GM12865 (cell line): ENCODE data around the gene SAMD4A.

Source experiments
- DNase-seq: peaks from one replicate; pipeline ENCODE4 v3.0.0; 2010; ENCODE audit warnings: low read depth
- H3K4me3 ChIP-seq: 2 replicates; pipeline ENCODE4 v1.5.1; 2011; ENCODE audit warnings: mild to moderate bottlenecking, low read depth, low read length, control low read depth
- TF ChIP-seq, protein P1 (sequence below): IDR thresholded peaks from 2 replicates; pipeline ENCODE4 v1.5.1; 2011; ENCODE audit warnings: low read length, control low read depth, low read depth, inconsistent platforms; ENCODE audit not compliant: insufficient read depth; ENCODE audit errors: missing control alignments

SAMD4A gene

DNA sequence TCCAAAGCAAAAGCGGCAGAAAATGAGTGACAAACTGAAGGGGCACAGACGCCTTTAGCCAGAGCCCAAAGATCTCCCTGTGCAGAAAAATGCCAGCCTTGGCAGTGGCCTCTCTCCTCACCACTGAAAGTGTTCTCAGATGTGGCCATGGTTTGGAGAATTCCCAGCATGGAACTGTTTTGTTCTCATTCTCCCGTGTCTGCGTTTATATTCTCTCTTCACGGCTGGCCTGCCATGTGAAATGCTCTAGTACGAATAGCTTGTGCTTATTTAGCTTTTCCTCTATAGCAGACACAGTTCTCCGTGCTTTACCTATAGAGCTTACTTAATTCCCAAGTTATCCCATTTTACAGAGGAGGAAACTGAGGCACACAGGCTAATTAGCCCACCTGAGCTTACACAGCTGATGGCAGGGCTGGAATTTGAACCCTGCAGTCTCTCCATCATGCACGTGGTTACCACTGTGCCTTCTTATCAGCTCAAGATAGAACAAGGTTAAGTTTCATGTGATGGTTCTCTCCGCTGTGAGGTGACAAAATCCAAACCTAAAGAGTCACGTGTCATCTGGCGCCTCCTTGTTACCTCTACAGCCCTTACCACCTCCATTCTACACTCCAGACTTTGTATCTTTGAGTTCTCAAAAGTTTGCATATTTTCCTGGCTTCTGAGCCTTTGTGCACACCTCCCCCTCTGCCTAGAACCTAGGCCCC is 194.1 kb downstream of the SAMD4A start:
- no peak for DNase-seq
- H3K4me3 ChIP-seq = no peak overlapping the region
- TF ChIP-seq, protein P1, sequence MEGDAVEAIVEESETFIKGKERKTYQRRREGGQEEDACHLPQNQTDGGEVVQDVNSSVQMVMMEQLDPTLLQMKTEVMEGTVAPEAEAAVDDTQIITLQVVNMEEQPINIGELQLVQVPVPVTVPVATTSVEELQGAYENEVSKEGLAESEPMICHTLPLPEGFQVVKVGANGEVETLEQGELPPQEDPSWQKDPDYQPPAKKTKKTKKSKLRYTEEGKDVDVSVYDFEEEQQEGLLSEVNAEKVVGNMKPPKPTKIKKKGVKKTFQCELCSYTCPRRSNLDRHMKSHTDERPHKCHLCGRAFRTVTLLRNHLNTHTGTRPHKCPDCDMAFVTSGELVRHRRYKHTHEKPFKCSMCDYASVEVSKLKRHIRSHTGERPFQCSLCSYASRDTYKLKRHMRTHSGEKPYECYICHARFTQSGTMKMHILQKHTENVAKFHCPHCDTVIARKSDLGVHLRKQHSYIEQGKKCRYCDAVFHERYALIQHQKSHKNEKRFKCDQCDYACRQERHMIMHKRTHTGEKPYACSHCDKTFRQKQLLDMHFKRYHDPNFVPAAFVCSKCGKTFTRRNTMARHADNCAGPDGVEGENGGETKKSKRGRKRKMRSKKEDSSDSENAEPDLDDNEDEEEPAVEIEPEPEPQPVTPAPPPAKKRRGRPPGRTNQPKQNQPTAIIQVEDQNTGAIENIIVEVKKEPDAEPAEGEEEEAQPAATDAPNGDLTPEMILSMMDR = no peak

DNA sequence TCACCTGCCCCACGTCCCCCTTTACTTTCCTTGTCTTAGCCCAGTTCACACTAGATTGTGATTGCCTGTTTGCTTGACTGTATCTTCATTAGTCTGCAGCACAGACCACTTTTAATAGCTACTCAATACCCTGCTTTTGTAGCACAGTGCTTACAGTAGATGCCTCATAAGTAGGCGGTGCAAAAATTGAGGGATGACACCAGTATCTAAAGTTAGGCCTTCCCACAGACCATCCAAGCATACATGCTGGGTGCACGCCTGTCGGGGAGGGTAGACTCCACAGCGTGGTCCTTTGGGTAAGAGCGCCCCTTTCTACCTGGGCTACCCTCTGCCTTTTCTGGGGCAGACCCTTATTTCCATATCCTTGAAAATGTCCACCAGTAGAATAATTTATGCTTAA is 194.9 kb downstream of the SAMD4A start:
- no peak overlapping the region for H3K4me3 ChIP-seq
- DNase-seq = no peak
- TF ChIP-seq, protein P1 = no peak

- TF ChIP-seq, protein P1 = no peak
- no peak for DNase-seq
These were observed 195.4 kb downstream of the SAMD4A start for GRCh38 chr14:54762296-54762695.

DNA sequence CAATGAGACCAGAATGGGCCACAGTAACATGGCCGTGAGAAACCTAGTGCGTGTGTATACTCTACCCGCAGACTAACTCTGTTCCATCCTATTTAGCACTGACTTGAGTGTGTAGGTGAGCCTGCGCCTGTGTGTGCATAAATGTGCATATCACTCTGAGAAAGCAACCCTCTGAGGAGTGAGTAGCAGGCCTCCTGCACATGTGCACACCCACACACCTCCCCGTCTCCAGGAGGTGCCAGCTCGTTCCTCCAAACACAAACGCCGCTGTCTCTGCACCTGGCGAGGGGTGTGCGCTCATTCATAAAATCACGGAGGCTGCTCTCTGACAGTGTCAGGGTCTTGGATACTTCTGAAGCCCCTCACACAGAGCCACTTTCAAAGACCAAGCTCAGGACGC is 196.8 kb downstream of the SAMD4A start:
- DNase-seq = no peak
- H3K4me3 ChIP-seq = no peak overlapping the region
- TF ChIP-seq, protein P1 = no peak

More at GRCh38 chr14:54762296-54762695, 195.4 kb downstream of the SAMD4A start:
- no peak overlapping the region for H3K4me3 ChIP-seq

- DNase-seq = no peak
- TF ChIP-seq, protein P1 = no peak
- no peak overlapping the region for H3K4me3 ChIP-seq
These were observed 199.6 kb downstream of the SAMD4A start for GRCh38 chr14:54766276-54767138.

GRCh38 chr14:54767139-54767431 is 200.2 kb downstream of the SAMD4A start:
- DNase-seq = no peak
- no peak overlapping the region for H3K4me3 ChIP-seq
- TF ChIP-seq, protein P1 = no peak
